Liver (tissue), 3 donors: ENCODE measurements around the gene LVRN.
"Not testable (repeated sequence)": the region's sequence is repeated elsewhere in the genome, so short reads cannot be mapped to it uniquely, and the experiment has no call there.

Experiments
- CTCF ChIP-seq: fragments of 150-350 bp; IDR thresholded peaks from 2 replicates; pipeline ENCODE4 v1.5.1; 2017; ENCODE audit warnings: improper control_type of control experiment, low read depth, low read length; ENCODE audit not compliant: missing input control
- GABPA ChIP-seq, 2 donors: IDR thresholded peaks in 1 of 2; conservative IDR thresholded peaks in 1 of 2; 2 replicates each; pipeline ENCODE4 v1.6.1; 2016; ENCODE audit warnings: antibody characterized with exemption in 2 of 2, mild to moderate bottlenecking in 1 of 2, moderate library complexity in 1 of 2
- HNF4A ChIP-seq, 2 donors: conservative IDR thresholded peaks; 2 replicates each; pipeline ENCODE4 v1.6.1; 2016; ENCODE audit warnings: antibody characterized with exemption in 2 of 2, mild to moderate bottlenecking in 2 of 2
- HNF4G ChIP-seq: IDR thresholded peaks from 2 replicates; pipeline ENCODE4 v1.6.1; 2016; ENCODE audit warnings: antibody characterized with exemption
- JUND ChIP-seq, 2 donors: IDR thresholded peaks; 2 replicates each; pipeline ENCODE4 v1.6.1; 2016; ENCODE audit warnings: antibody characterized with exemption in 2 of 2
- NR2F2 ChIP-seq: IDR thresholded peaks from 2 replicates; pipeline ENCODE4 v1.6.1; 2016; ENCODE audit warnings: antibody characterized with exemption
- YY1 ChIP-seq: IDR thresholded peaks from 2 replicates; pipeline ENCODE4 v1.6.1; 2016; ENCODE audit warnings: antibody characterized with exemption, mild to moderate bottlenecking
- TF ChIP-seq, protein P1 (sequence below): IDR thresholded peaks from 2 replicates; pipeline ENCODE4 v1.6.1; 2016; ENCODE audit warnings: antibody characterized with exemption
- donor health status: healthy.
- donor health status: healthy.

DNA sequence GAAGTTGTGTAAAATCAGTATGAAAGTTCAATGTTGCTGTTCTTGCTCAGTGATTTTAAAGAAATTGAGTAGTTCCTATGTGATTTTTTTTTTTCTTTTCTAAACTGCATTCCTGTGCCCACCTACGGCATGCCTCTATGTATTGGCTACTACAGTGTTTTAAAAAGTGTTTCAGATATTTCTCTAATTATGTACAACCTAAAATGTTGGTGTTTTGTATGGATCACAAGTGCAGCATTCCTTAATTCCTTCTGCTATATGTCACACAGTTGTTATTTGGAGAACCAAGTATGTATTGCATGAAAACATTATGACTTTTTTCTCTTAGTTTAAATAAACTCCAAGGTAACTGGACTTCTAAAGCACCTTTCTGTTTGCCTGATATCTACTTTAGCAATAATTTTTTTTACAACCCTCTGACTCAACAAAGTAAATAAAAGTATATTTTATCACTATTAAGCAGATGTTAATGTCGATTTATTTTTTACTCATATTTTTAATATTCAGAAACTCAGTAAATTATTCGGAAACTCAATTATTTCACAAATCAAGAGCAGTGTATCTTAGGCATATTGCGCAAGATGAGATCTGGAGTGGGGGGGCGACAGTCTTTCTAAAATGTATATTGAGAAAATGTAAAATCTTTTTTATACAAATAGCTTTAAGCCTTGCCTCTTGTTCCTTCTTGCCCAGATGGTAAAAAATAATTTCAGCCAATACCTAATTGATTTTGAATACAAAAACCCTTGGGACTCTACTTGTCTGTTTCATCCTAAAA is 48.5 kb upstream of the LVRN start:
- not testable (repeated sequence) for TF ChIP-seq CTCF; GABPA (IDR thresholded peaks at IDR 0.05 in 1 of 2, conservative IDR thresholded peaks at IDR 0.05 in 1 of 2); YY1; HNF4G; NR2F2; HNF4A (conservative IDR thresholded peaks at IDR 0.05); JUND (IDR thresholded peaks at IDR 0.05)
- TF ChIP-seq, protein P1, sequence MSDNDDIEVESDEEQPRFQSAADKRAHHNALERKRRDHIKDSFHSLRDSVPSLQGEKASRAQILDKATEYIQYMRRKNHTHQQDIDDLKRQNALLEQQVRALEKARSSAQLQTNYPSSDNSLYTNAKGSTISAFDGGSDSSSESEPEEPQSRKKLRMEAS: not testable (repeated sequence)
